ENCODE data around the gene SLC5A2. TPM values are rescaled to one million over a fixed set of nuclear protein-coding genes. Genes with fewer than 3 reads are reported as not detected.

SLC5A2 gene
- total and polyA plus RNA-seq, 2 of the 13 experiments (the other 11 are each of a cell fraction or from before 2014, with no cell fraction given): 0.24 to 0.97 TPM

DNA sequence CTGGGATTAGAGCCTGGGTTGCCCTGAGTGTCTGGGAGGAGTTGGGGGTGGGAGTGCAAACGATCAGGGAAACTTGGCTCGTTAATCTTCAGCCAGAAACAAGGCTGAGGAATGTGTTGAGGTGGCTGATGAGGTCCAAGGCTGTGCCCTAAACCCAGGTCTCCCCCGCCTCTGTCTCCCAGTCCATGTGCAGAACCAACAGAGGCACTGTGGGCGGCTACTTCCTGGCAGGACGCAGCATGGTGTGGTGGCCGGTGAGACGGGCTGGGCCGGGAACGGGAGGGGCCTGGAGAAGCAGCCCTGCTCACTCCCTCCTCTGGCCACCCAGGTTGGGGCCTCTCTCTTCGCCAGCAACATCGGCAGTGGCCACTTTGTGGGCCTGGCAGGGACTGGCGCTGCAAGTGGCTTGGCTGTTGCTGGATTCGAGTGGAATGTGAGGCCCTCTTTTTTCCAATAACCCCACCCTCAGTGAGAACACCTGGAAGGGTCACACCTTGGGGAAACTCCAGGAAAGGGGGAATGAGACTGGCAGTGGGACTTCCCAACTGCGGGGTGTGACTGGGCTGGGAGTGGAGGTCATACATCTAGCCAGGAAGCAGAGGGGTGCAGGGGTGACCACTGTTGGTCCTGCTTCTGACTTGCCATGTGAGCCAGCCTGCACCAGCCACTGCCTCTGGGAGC is 1.7 kb downstream of the SLC5A2 start (continued):
- TF ChIP-seq, protein P1, sequence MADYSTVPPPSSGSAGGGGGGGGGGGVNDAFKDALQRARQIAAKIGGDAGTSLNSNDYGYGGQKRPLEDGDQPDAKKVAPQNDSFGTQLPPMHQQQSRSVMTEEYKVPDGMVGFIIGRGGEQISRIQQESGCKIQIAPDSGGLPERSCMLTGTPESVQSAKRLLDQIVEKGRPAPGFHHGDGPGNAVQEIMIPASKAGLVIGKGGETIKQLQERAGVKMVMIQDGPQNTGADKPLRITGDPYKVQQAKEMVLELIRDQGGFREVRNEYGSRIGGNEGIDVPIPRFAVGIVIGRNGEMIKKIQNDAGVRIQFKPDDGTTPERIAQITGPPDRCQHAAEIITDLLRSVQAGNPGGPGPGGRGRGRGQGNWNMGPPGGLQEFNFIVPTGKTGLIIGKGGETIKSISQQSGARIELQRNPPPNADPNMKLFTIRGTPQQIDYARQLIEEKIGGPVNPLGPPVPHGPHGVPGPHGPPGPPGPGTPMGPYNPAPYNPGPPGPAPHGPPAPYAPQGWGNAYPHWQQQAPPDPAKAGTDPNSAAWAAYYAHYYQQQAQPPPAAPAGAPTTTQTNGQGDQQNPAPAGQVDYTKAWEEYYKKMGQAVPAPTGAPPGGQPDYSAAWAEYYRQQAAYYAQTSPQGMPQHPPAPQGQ (CRISPR knock-in tag; IDR thresholded peaks at IDR 0.05; ENCODE audit: borderline replicate concordance): no peak
- TF ChIP-seq, protein P2, sequence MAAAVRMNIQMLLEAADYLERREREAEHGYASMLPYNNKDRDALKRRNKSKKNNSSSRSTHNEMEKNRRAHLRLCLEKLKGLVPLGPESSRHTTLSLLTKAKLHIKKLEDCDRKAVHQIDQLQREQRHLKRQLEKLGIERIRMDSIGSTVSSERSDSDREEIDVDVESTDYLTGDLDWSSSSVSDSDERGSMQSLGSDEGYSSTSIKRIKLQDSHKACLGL (CRISPR knock-in tag; IDR thresholded peaks at IDR 0.05): peak; percentile 72; the same call in 1 of the 2 replicates
- TF ChIP-seq ZNF256 (CRISPR knock-in tag; conservative IDR thresholded peaks at IDR 0.05) (no peak), ZNF431 (CRISPR knock-in tag; IDR thresholded peaks at IDR 0.05; ENCODE audit: borderline replicate concordance, low read depth) (no peak), PPARG (CRISPR knock-in tag; conservative IDR thresholded peaks at IDR 0.05) (0 out of 2 replicates have a peak, but pooled peaks have one; percentile 12)

DNA sequence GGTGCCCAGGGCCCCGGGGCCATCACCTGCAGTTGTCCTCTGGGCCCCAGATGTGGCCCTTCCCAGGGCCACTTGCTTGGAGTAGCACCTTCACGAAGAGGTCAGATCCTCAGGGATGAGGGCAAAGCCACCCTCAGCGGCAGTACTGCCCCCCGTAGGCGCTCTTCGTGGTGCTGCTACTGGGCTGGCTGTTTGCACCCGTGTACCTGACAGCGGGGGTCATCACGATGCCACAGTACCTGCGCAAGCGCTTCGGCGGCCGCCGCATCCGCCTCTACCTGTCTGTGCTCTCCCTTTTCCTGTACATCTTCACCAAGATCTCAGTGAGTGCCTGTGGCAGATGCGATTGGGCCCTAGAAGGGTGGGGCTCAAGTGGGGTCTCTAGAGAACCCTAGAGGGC is 2.6 kb downstream of the SLC5A2 start:
- in situ Hi-C loops (cut with HindIII; ENCODE audit: extremely low pct_ligation_motif_present, low pct_unique_long_range_greater_than_20kb): no loop called here
- WGBS (ENCODE audit: low lambda C conversion rate): 90% methylated on average over 17 of the region's 17 CpGs

More for the DNA sequence above, 2.6 kb downstream of the SLC5A2 start:
- Histone ChIP-seq H3K9me3 (ENCODE audit: low read length) (no peaks in the 10 kb centered on the region), H3K4me3 (replicated peaks in 1 of 3; ENCODE audit: insufficient read depth in 1 of 3, low read depth in 2 of 3, low read length in 3 of 3) (no peak overlapping the region), H3K4me1 (ENCODE audit: insufficient read depth, low read length) (peaks cover 32% of the 10 kb centered on the region), H3K4me2 (ENCODE audit: low read depth, low read length) (no peak overlapping the region), H3K9ac (ENCODE audit: insufficient read depth, low read depth, low read length) (no peak overlapping the region), H3K79me2 (ENCODE audit: insufficient read depth, low read length) (no peaks in the 10 kb centered on the region), H3K27me3 (ENCODE audit: control insufficient read depth in 1 of 2, insufficient read depth in 2 of 2, low read length in 2 of 2) (peaks cover 0 to 15% of the 10 kb centered on the region in 2 experiments; a peak in 4 of 5 replicates), H3K36me3 (replicated peaks in 1 of 2; ENCODE audit: control insufficient read depth in 1 of 2, insufficient read depth in 2 of 2, low read length in 2 of 2) (peaks cover 0 to 8% of the 10 kb centered on the region in 2 experiments; a peak in 2 of 5 replicates), H4K20me1 (ENCODE audit: insufficient read depth, low read length) (no peaks in the 10 kb centered on the region), H2AFZ (ENCODE audit: low read length) (no peak overlapping the region), H3K27ac (ENCODE audit: extremely low read length, insufficient read depth, low read length) (no peak overlapping the region)
- FAIRE-seq (no peak), DNase-seq (ENCODE audit: low spot score) (no peak), ATAC-seq (no peak)
- TF ChIP-seq NFE2 (CRISPR knock-in tag; IDR thresholded peaks at IDR 0.05) (no peak), AGO2 (optimal IDR thresholded peaks at IDR 0.05; ENCODE audit: low read depth, low read length) (peak; percentile 9)
- intact Hi-C loops (cut with micrococcal nuclease; ENCODE audit: unreplicated experiment): no loop called here
- CTCF ChIA-PET (ENCODE audit: low intra/inter-chr PET ratio, low total read pairs): no interaction called here
- no TSS peak for BruUV-seq (replicated peaks)
- POLR2A ChIA-PET: interaction anchor here (0.7 to 1.9 kb wide), 2 partner anchors 9 to 228 kb away, joined by 3 to 6 read pairs; a partner anchor contains a TSS
